Measurements from ENCODE around the gene COL27A1.

Gene COL27A1

DNA sequence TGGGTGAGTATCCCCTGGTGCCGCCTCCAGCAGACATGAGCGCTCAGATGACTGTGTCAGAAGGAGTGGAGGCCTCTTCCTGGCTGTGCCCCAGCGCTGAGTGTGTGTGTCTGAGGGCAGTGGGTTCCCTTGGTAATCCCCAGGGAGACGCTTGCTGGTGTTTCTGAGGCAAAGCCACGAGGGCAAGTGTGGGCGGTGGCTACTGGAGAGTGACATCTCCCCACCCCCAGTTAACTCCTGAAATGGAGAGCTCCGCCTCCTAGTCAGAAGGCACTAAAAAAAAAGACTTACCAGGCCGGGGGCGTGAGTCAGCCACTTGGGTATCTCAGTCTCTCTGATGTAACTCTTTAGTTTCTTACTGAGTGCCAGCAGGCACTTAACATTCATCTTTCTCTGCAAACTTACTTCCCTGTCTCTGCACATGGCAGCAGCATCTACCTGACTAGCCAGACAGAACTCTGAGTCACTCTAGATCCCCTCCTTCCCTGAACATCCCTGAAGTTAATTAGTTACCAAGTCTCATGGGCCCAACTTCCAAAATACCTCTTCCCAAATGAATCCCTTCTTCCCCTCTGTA, 193.7 kb downstream of the COL27A1 start (continued):
- TF ChIP-seq ZNF391 (tag by site-specific recombination; IDR thresholded peaks at IDR 0.05; ENCODE audit: borderline replicate concordance, low read depth) (no peak), ZNF548 (tag by site-specific recombination; IDR thresholded peaks at IDR 0.05) (no peak), SETDB1 (IDR thresholded peaks at IDR 0.05; ENCODE audit: insufficient read length, low read length) (no peak), GLI2 (tag by site-specific recombination; IDR thresholded peaks at IDR 0.05; ENCODE audit: borderline replicate concordance, low read depth) (no peak), GLIS1 (tag by site-specific recombination; IDR thresholded peaks at IDR 0.05) (peak; percentile 93), BCL11B (tag by site-specific recombination; IDR thresholded peaks at IDR 0.05; ENCODE audit: low read depth) (no peak), ZNF292 (tag by site-specific recombination; IDR thresholded peaks at IDR 0.05; ENCODE audit: borderline replicate concordance, low read depth) (no peak), IKZF3 (tag by site-specific recombination; IDR thresholded peaks at IDR 0.05) (peak; percentile 16; the same call in 1 of the 2 replicates), ZNF202 (tag by site-specific recombination; IDR thresholded peaks at IDR 0.05; ENCODE audit: borderline replicate concordance) (no peak), ZNF248 (tag by site-specific recombination; IDR thresholded peaks at IDR 0.05) (no peak)

DNA sequence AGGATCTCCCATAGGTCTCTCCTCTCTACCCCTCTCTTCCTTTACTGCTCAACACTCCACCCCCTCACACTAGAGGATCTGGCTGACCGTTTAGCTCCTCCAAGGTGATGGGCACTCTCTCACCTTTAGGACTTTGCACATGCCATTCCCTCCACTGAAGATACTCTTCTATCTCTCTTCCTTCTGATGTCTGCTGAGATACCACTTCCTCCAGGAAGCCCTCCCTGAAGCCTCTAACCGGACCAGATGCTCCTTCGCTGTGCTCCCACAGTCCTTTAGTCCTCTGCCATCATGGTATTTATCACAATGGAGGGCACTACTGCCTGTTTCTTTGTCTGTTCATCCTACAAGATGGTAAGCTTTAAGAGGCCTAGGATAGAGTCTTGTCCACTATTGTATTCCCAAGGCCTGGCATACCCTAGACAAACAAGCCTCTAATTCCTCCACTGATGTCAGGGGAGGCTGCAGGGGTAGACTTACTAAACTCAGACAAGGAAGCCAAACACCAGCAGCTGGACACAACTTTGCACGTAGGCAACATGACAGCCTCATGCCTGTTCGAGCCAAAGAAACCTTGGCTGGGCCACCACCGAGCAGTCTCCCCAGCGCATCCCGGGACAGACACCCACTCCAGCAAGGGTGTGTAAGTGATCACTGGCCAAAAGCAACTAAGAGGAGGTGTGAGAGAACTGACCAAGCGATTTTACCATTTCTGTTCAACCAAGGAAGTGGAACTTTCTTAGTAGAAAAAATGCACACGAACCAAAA, 194.6 kb downstream of the COL27A1 start:
- ChIA-PET CTCF (interaction anchor here (0.6 to 4.0 kb wide), 6 partner anchors 11 to 665 kb away, joined by 3 to 17 read pairs (median 4); no protein-coding TSS in a partner anchor), POLR2A (no interaction called here)
- H3K4me3 ChIP-seq (ENCODE audit: low read depth, low read length), result no peak overlapping the region
- 0 out of 2 replicates have a peak overlapping the region, but pooled peaks have one; percentile 24 for H3K27ac ChIP-seq (ENCODE audit: extremely low read depth, low read depth, low read length)
- no peaks in the 10 kb centered on the region for H3K9me3 ChIP-seq (ENCODE audit: control insufficient read depth, insufficient read depth, low read depth, low read length)
- no peaks in the 10 kb centered on the region for H3K36me3 ChIP-seq (ENCODE audit: control insufficient read depth in 2 of 2, insufficient read depth in 1 of 2, low read length in 2 of 2)
- TF ChIP-seq, protein P1, sequence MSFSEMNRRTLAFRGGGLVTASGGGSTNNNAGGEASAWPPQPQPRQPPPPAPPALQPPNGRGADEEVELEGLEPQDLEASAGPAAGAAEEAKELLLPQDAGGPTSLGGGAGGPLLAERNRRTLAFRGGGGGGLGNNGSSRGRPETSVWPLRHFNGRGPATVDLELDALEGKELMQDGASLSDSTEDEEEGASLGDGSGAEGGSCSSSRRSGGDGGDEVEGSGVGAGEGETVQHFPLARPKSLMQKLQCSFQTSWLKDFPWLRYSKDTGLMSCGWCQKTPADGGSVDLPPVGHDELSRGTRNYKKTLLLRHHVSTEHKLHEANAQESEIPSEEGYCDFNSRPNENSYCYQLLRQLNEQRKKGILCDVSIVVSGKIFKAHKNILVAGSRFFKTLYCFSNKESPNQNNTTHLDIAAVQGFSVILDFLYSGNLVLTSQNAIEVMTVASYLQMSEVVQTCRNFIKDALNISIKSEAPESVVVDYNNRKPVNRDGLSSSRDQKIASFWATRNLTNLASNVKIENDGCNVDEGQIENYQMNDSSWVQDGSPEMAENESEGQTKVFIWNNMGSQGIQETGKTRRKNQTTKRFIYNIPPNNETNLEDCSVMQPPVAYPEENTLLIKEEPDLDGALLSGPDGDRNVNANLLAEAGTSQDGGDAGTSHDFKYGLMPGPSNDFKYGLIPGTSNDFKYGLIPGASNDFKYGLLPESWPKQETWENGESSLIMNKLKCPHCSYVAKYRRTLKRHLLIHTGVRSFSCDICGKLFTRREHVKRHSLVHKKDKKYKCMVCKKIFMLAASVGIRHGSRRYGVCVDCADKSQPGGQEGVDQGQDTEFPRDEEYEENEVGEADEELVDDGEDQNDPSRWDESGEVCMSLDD (tag by site-specific recombination; IDR thresholded peaks at IDR 0.05), result no peak
- TF ChIP-seq ZNF677 (tag by site-specific recombination; IDR thresholded peaks at IDR 0.05), result no peak
- TF ChIP-seq, protein P2, sequence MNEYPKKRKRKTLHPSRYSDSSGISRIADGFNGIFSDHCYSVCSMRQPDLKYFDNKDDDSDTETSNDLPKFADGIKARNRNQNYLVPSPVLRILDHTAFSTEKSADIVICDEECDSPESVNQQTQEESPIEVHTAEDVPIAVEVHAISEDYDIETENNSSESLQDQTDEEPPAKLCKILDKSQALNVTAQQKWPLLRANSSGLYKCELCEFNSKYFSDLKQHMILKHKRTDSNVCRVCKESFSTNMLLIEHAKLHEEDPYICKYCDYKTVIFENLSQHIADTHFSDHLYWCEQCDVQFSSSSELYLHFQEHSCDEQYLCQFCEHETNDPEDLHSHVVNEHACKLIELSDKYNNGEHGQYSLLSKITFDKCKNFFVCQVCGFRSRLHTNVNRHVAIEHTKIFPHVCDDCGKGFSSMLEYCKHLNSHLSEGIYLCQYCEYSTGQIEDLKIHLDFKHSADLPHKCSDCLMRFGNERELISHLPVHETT (tag by site-specific recombination; IDR thresholded peaks at IDR 0.05), result no peak
- peaks cover 8% of the 10 kb centered on the region for H3K4me1 ChIP-seq (ENCODE audit: control insufficient read depth, insufficient read depth, low read length)

- CTCF ChIA-PET, result interaction anchor here (0.6 to 4.0 kb wide), 6 partner anchors 10 to 400 kb away, joined by 3 to 17 read pairs (median 4); no protein-coding TSS in a partner anchor
- POLR2A ChIA-PET, result no interaction called here
- Histone ChIP-seq H3K4me1 (ENCODE audit: control insufficient read depth, insufficient read depth, low read length) (peaks cover 8% of the 10 kb centered on the region), H3K27ac (ENCODE audit: extremely low read depth, low read depth, low read length) (no peak overlapping the region), H3K9me3 (ENCODE audit: control insufficient read depth, insufficient read depth, low read depth, low read length) (no peaks in the 10 kb centered on the region), H3K4me3 (ENCODE audit: low read depth, low read length) (no peak overlapping the region), H3K36me3 (ENCODE audit: control insufficient read depth in 2 of 2, insufficient read depth in 1 of 2, low read length in 2 of 2) (no peaks in the 10 kb centered on the region)
- TF ChIP-seq ZNF366 (tag by site-specific recombination; conservative IDR thresholded peaks at IDR 0.05) (no peak), REPIN1 (tag by site-specific recombination; IDR thresholded peaks at IDR 0.05; ENCODE audit: low read depth) (no peak), ZNF140 (tag by site-specific recombination; IDR thresholded peaks at IDR 0.05) (no peak), MEIS1 (CRISPR knock-in tag; IDR thresholded peaks at IDR 0.05; ENCODE audit: borderline replicate concordance) (no peak), KLF8 (tag by site-specific recombination; IDR thresholded peaks at IDR 0.05) (no peak), ZIC2 (tag by site-specific recombination; IDR thresholded peaks at IDR 0.05) (no peak)
- TF ChIP-seq, protein P3, sequence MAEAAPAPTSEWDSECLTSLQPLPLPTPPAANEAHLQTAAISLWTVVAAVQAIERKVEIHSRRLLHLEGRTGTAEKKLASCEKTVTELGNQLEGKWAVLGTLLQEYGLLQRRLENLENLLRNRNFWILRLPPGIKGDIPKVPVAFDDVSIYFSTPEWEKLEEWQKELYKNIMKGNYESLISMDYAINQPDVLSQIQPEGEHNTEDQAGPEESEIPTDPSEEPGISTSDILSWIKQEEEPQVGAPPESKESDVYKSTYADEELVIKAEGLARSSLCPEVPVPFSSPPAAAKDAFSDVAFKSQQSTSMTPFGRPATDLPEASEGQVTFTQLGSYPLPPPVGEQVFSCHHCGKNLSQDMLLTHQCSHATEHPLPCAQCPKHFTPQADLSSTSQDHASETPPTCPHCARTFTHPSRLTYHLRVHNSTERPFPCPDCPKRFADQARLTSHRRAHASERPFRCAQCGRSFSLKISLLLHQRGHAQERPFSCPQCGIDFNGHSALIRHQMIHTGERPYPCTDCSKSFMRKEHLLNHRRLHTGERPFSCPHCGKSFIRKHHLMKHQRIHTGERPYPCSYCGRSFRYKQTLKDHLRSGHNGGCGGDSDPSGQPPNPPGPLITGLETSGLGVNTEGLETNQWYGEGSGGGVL (tag by site-specific recombination; IDR thresholded peaks at IDR 0.05), result no peak
- TF ChIP-seq, protein P4, sequence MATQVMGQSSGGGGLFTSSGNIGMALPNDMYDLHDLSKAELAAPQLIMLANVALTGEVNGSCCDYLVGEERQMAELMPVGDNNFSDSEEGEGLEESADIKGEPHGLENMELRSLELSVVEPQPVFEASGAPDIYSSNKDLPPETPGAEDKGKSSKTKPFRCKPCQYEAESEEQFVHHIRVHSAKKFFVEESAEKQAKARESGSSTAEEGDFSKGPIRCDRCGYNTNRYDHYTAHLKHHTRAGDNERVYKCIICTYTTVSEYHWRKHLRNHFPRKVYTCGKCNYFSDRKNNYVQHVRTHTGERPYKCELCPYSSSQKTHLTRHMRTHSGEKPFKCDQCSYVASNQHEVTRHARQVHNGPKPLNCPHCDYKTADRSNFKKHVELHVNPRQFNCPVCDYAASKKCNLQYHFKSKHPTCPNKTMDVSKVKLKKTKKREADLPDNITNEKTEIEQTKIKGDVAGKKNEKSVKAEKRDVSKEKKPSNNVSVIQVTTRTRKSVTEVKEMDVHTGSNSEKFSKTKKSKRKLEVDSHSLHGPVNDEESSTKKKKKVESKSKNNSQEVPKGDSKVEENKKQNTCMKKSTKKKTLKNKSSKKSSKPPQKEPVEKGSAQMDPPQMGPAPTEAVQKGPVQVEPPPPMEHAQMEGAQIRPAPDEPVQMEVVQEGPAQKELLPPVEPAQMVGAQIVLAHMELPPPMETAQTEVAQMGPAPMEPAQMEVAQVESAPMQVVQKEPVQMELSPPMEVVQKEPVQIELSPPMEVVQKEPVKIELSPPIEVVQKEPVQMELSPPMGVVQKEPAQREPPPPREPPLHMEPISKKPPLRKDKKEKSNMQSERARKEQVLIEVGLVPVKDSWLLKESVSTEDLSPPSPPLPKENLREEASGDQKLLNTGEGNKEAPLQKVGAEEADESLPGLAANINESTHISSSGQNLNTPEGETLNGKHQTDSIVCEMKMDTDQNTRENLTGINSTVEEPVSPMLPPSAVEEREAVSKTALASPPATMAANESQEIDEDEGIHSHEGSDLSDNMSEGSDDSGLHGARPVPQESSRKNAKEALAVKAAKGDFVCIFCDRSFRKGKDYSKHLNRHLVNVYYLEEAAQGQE (tag by site-specific recombination; IDR thresholded peaks at IDR 0.05), result no peak
Measured at GRCh38 chr9:114350636-114351401, 195.5 kb downstream of the COL27A1 start.

Measured in HEK293 (cell line).